Measurements from ENCODE around the gene SLC4A2. TPM values are rescaled to one million over a fixed set of nuclear protein-coding genes. Genes with fewer than 3 reads are reported as not detected.

The SLC4A2 gene
- total and polyA plus RNA-seq, 2 experiments from 2014 or later, result 144 to 269 TPM

DNA sequence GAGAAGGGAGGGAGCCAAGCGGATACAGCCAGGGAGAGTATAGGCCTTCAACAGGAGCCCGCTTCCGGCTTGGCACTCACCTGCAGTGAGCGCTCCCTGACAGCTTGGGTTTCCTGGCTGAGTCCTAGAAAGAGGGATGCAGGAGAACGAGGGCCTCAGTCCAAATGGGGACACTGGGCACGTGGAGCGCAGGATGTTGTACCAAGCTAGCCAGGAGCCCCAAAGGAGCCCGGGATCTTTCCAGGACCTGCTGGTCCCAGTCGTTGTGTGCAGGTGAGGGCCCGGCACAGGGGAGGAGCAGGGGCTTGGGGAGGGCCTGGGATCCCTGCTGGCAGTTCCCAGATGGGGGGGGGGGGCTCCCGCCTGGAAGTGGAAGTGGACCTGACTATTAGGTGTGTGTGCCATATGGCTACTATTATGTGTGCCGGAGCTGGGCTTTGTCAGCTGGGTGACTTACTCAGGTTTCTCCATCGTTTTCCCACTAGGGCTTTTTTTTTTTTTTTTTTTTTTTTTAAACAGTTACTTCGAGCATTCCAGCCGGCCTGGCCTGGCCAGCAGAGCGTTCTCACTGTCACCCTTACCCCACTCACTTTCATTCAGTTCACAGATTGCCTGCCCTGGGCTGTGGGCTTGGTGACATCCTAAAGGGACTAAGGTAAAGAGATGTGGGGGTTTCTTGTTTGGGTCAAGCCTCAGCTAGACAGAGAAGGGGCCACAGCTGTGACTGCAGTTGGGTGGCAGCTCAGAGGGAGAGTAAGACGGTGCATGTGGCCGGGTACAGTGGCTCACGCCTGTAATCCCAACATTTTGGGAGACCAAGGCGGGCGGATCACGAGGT, 30.7 kb downstream of the SLC4A2 start:
- no peak overlapping the region for H3K27ac ChIP-seq
- no peaks in the 10 kb centered on the region for H3K9me3 ChIP-seq (ENCODE audit: low read depth)
- peaks cover 22% of the 10 kb centered on the region for H3K4me1 ChIP-seq (ENCODE audit: low read depth)
- no peak overlapping the region for H3K4me3 ChIP-seq
- H3K27me3 ChIP-seq, result no peaks in the 10 kb centered on the region
- H3K36me3 ChIP-seq, result no peaks in the 10 kb centered on the region
- no peak for DNase-seq (ENCODE audit: low read depth in 1 of 2, low spot score in 1 of 2)
- no peak for TF ChIP-seq CTCF (IDR thresholded peaks at IDR 0.05; ENCODE audit: low read depth, low read length)

DNA sequence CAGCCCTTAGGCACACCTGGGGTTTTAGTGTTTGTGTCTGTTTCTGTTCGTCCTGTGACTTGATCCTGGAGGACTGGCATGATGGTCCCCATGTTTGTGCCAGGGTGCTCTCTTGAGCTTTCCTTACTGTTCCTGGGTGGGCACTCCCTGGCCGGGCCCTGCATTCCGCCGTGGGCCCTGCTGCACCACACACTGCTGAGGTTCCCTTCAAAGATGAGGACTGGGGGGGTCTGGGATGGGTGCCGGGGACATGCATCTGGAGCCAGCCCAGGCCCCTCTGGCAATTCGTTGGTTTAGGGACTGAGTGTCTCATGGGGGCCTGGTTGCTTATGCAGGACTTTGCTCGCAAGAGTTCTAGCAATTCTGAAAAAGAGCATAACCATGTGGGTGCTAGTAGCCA, 31.6 kb downstream of the SLC4A2 start:
- Histone ChIP-seq H3K27me3 (no peaks in the 10 kb centered on the region), H3K36me3 (no peaks in the 10 kb centered on the region), H3K4me3 (no peak overlapping the region), H3K9me3 (ENCODE audit: low read depth) (no peaks in the 10 kb centered on the region), H3K27ac (no peak overlapping the region), H3K4me1 (ENCODE audit: low read depth) (peaks cover 19% of the 10 kb centered on the region)
- DNase-seq (ENCODE audit: low read depth in 1 of 2, low spot score in 1 of 2), result no peak
- TF ChIP-seq CTCF (IDR thresholded peaks at IDR 0.05; ENCODE audit: low read depth, low read length), result no peak

DNA sequence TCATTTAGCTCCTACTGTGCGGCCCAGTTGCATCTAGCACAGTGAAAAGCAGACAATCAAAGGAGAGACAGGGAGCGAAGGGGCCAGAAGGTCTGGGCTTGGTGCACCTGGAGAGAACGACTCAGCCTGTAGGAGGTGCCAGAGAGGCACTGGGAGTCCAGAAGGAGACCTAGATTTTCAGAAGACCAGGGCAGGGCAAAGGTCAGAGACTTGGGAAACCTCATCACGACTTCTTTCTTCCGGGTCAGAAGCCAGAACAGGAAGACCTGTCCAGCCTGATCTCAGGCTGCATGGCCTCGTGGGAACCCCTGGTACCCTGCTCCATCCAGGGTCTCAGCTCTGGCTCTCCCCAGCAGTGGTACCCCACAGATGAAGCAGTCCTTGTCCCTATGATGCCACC, 32.0 kb downstream of the SLC4A2 start:
- peaks cover 19% of the 10 kb centered on the region for H3K4me1 ChIP-seq (ENCODE audit: low read depth)
- no peak for DNase-seq (ENCODE audit: low read depth in 1 of 2, low spot score in 1 of 2)
- no peaks in the 10 kb centered on the region for H3K36me3 ChIP-seq
- TF ChIP-seq CTCF (IDR thresholded peaks at IDR 0.05; ENCODE audit: low read depth, low read length), result peak; percentile 61
- H3K27me3 ChIP-seq, result no peaks in the 10 kb centered on the region
- no peak overlapping the region for H3K27ac ChIP-seq
- H3K4me3 ChIP-seq, result no peak overlapping the region
- no peaks in the 10 kb centered on the region for H3K9me3 ChIP-seq (ENCODE audit: low read depth)

GRCh38 chr7:151091988-151092387, 32.6 kb downstream of the SLC4A2 start:
- Histone ChIP-seq H3K9me3 (ENCODE audit: low read depth) (no peaks in the 10 kb centered on the region), H3K4me3 (no peak overlapping the region), H3K4me1 (ENCODE audit: low read depth) (peaks cover 19% of the 10 kb centered on the region), H3K27ac (no peak overlapping the region), H3K27me3 (no peaks in the 10 kb centered on the region), H3K36me3 (no peaks in the 10 kb centered on the region)
- DNase-seq (ENCODE audit: low read depth in 1 of 2, low spot score in 1 of 2), result no peak
- TF ChIP-seq CTCF (IDR thresholded peaks at IDR 0.05; ENCODE audit: low read depth, low read length), result no peak

GRCh38 chr7:151093748-151094147, 34.4 kb downstream of the SLC4A2 start:
- peaks cover 6% of the 10 kb centered on the region for H3K4me1 ChIP-seq (ENCODE audit: low read depth)
- H3K9me3 ChIP-seq (ENCODE audit: low read depth), result no peaks in the 10 kb centered on the region
- no peak for TF ChIP-seq CTCF (IDR thresholded peaks at IDR 0.05; ENCODE audit: low read depth, low read length)
- H3K27ac ChIP-seq, result no peak overlapping the region
- no peaks in the 10 kb centered on the region for H3K36me3 ChIP-seq
- no peaks in the 10 kb centered on the region for H3K27me3 ChIP-seq
- no peak overlapping the region for H3K4me3 ChIP-seq
- no peak for DNase-seq (ENCODE audit: low read depth in 1 of 2, low spot score in 1 of 2)
